ENCODE data around the gene PHF13.
A peak's percentile ranks its signal among the peaks of the same experiment; 100 is the strongest.
"Not testable (repeated sequence)": the region's sequence is repeated elsewhere in the genome, so short reads cannot be mapped to it uniquely, and the experiment has no call there.

PHF13 gene

GRCh38 chr1:6631058-6631457 is 17.5 kb downstream of the PHF13 start:
- no peak for DNase-seq

- DNase-seq = no peak
Measured at GRCh38 chr1:6632588-6633514, 19.3 kb downstream of the PHF13 start.

DNA sequence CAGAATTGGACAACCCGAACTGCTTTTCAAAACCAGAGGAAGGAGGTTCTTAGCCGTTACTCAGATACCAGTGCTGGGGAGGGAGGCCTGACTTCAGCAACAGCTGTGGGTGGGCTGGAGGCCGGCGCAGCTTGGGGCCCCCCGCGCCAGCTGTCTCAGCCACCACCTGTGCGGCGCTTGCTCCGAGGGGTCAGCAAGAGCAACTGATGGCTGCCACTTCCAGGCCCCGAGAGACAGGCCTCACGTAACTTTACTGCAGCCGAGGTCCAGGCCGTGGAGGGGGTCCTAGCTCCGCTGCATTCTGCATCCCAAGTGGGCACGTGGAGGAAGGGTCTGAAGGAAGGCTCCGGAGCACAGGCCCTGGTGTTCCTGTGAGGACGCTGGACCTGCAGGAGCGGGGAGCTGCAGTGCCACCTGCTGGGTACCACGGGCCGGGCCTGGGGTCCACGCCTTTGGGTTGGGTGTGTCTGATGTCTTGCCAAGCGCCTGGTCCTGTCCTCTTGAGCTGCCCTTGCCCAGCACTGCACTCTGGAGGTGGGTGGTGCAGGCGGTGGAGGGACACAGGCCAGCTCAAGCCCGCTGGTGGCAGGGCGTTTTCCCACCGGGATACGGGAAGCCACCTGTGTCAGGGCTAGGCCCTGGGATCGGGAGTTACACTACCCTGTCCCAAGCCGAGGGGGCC is 21.0 kb downstream of the PHF13 start:
- peak; percentile 55 to 59 for DNase-seq

DNA sequence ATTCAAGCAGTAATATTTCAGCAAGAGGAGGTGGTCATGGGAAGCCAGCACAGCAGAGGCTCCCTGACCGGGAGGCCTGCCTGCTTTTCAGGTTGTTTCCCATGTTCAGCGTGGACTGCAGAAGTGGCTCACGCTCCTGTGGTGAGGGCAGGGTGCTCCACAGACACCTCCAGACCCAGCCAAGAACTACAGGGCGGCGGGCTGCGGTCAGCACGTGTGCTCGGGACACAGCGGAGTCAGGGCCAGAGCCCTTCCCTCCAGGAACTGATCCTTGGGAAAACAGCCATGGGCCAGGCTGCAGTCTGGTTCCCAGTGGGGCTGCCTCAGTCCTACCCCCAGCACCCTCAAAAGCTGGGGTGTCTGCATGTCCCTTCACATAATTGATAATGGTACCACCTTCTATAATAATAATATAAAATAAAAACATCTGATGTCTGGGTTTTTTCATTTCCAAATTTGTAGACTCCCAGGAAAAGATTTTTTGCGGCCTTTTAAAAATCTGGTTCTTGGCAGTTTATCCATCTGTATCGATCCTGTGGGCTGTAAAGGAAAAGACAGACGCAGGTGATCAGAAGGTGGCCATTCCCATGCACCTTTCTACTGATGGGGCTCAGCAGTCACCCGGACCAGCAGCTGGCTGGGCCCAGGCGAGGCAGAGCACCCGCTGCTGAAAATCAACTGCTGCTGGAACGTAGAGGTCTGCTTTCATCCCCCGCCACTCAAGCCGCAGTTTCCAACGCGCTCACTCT is 21.8 kb downstream of the PHF13 start:
- DNase-seq = no peak

GRCh38 chr1:6635910-6636760 is 22.6 kb downstream of the PHF13 start:
- no peak for DNase-seq

DNA sequence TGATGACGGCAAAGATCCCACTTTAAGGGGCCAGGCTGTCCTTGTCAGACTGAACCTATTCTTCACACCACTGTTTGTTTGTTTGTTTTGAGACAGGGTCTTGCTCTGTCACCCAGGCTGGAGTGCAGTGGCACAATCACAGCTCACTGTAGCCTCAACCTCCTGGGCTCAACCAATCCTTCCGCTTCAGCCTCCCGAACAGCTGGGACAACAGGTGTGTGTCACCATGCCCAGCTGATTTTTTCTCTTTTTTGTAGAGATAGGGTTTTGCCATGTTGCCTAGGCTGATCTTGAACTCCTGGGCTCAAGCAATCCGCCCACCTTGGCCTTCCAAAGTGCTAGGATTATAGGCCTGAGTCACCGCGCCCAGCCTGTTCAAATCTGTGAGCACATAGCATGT is 23.2 kb downstream of the PHF13 start:
- DNase-seq = not testable (repeated sequence)

DNA sequence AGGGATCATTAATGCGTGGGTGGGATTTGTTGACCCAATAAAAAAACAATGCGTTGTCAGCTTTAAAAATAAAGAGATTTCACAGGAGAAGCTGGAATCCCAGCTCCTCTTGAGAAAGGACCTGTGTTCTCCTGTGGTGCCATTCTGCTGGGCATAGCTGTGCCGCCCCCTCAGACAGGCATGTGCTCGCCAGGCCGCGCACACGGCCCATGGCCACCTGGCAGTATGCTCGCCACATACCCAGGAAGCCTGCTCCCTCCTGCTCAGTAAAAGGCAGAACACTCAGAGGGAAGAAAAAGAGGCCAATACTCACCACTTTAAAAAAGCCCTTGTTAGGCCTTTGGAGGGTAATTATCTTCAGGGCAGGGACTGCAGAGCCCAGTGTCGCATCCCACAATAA is 24.2 kb downstream of the PHF13 start:
- no peak for DNase-seq

DNA sequence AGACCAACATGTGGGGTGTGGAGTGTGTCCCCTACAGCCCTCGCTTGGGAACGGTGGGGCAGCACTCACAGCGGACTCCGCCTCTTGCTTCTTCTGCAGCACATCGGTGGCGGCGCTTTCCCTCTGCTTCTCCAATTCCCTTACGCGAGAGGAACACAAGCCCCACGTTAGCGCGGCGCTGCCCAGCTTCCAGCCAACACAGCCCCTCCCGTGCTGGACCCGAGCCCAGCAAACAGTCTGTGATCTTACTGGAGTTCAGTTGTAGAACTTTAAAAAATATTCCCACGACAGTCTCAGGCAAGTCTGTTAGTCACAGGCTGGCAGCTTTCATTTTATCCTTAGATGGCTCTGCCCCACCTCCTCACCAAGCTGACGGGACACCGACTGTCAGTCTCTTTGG is 24.7 kb downstream of the PHF13 start:
- no peak for DNase-seq

DNA sequence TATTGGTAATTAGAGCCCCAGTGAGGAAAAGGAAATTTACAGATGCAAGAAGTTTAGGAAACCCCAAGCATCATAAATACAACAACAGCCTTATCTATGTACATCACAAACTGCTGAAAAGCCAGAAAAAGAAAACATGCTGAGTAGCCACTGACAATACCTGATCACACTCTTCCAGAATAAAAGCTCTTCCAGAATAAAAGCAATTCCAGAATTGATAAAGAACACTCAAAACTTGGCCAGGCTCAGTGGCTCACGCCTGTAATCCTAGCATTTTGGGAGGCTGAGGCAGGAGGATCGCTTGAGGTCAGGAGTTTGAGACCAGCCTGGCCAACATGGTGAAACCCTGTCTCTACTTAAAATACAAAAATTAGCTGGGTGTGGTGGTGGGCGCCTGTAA is 27.3 kb downstream of the PHF13 start:
- not testable (repeated sequence) for DNase-seq

- DNase-seq = no peak
Measured at GRCh38 chr1:6645018-6645417, 31.5 kb downstream of the PHF13 start.

- no peak for DNase-seq
Measured at GRCh38 chr1:6646499-6647148, 33.1 kb downstream of the PHF13 start.

GRCh38 chr1:6648556-6648955 is 35.0 kb downstream of the PHF13 start:
- no peak for DNase-seq

- DNase-seq = no peak
Measured at GRCh38 chr1:6651909-6652308, 38.4 kb downstream of the PHF13 start.

DNA sequence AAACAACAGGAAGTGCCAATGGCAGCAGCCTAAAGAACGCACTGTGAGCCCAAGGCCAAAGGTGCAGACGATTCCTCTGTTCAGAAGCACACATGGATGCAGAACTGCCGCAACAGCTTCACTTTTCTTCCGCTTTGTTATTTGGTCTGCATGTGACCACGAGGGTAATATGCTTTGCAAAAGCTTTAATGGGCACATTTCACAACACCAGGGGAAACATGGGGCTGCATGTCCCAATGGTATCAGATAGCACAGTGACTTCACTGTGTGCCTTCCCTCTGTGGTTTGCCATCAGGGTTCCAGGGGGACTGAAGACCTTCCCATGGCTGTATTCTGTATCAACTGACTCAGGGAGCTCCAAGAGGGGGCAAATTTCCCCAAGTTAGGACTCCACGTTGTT is 39.5 kb downstream of the PHF13 start:
- DNase-seq = no peak

DNA sequence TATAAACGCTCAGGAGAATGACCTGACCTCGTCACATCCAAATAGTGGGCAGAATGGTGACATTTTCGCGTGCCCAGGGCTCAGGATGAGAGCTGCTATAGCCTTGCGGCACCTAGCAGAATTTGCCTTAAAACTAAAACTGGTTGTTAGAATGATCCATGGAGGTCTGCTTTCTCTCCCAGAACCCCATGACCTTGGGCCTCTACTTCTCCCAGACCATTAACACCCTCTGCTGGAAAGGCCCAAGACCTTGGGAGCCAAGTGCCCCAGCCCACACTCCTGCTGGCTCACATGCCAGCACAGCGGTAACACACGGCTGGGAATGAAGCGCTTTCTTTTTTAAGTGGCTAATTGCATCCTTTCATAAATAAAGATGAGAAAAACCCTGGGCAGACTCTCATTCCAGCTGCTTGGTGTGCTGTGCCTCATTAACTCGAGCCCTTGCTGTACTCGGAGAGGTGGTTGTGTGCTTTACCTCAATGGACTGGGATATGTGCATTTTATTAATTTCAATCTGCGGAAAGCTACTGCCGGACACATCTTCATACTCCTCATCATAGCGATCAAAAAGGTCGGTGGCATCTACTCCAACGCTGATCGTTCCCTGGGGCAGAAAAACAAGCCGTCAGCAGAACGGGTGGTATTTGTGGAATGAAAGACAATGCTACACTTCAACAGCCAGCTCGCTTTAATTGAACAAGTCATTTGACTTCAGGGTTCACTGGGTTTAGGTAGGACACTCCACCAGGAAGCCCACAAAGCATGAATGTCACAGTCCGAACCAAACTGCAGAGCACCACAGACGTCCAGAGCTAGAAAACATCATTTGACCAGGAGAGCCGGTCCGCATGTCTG is 40.1 kb downstream of the PHF13 start:
- no peak for DNase-seq

- DNase-seq = no peak
Measured at GRCh38 chr1:6657138-6657537, 43.6 kb downstream of the PHF13 start.

DNA sequence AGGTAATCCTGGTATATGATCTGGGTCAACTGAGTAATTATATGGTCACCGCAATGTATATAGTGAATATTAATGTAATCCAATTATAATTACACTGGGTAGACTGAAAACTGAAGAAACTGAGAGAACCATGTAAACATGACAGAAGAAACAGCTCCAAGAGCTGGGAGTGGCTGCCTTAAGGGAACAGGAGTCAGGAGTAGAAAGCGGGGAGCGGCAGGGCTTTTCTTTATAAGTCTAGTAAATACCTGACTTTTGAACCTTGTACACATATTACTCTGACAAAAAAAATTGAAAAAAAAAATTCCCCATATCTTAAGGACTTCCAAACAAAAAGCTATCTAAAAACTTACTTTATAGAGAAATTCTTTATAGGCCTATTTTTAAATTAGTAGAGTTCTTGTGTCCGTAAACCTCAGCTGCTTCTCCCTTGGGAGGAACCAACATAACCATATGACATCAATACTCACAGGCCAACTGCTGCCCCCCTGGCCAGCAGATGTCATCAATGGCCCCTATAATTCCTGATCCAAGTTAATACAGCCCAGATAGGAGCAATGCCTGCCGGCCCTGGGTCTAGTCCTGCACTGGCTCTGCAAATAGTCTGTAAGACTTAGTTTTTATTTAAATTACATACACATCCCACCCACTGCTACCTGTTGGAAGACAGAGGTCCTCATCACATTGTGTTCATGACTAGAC is 45.0 kb downstream of the PHF13 start:
- DNase-seq = no peak

DNA sequence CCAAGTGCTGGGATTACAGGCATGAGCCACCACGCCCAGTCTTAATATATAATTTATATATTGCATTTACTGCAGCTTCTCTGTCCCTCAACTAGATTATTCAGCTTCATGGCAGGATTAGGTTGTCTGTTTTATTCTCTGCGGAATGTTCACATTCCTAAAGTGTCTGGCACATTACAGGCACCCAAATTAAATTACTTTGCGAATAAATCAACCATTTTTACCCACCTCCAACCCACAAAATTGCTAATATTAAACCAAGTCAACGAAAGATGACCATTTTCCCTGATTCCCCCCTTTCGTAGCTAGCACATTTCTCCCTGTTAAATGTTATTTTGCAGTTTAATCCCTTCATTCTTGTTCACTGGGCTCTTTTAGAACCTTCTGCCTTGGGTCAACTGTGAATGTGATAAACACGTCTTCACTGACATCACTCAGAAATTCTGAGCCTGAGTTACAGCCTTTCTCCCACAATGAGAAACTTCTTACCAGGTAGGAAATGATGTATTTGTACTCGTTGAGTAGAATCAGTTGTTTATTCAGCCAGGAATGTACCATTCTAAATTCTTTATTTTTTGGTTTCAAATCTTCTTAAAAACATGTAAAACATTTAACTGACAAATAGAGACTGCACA is 47.0 kb downstream of the PHF13 start:
- DNase-seq = no peak

DNA sequence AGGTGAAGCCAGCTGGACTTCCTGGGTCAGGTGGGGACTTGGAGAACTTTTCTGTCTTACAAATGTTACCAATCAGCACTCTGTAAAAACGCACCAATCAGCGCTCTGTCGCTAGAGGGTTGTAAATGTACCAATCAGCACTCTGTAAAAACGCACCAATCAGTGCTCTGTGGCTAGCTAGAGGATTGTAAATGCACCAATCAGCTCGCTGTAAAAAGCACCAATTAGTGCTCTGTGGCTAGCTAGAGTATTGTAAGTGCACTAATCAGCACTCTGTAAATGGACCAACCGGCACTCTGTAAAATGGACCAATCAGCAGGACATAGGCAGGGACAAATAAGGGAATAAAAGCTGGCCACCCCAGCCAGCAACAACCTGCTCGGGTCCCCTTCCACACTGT is 48.9 kb downstream of the PHF13 start:
- DNase-seq = not testable (repeated sequence)

- no peak for DNase-seq
Measured at GRCh38 chr1:6666696-6667095, 53.2 kb downstream of the PHF13 start.

Data from stimulated activated CD4-positive, alpha-beta T cell treated with anti-CD3 and anti-CD28 coated beads, Interleukin-2, amount 100 ng/mL, for 24 hours (primary cell).